Fibroblast of mammary gland (primary cell): ENCODE data around the gene SYNRG.

ENCODE experiments used
- DNase-seq: peaks from one replicate; pipeline ENCODE4 v3.0.0-alpha.2; 2010; ENCODE audit warnings: low read depth
- H3K4me3 ChIP-seq: 2 replicates; pipeline ENCODE4 v1.5.1; 2011; ENCODE audit warnings: low read depth, mild to moderate bottlenecking, low read length, moderate library complexity; ENCODE audit not compliant: control insufficient read depth
- TF ChIP-seq, protein P1 (sequence below): conservative IDR thresholded peaks from 2 replicates; pipeline ENCODE4 v1.5.1; 2011; ENCODE audit warnings: low read depth, low read length, inconsistent platforms; ENCODE audit not compliant: control insufficient read depth, insufficient read depth

The SYNRG gene

DNA sequence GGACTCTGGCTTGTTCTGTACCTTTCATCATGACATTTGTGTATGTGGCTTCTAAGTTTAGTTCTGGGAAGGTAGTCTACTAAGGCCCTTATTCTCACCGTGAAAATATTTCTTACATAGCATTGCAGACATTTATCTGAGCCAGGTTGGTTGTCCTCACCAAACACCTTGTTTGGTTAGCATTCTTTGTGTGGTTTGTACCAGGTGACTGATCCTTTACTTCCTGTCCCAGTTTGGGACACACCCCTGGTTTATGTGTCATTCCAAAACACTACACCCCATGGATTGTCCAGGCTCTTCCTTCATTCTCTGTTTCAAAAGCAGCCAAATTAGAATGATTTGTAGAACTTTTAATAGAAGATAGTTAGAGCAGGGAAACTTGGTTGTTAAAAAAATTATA lies 142.7 kb downstream of the SYNRG start:
- TF ChIP-seq, protein P1, sequence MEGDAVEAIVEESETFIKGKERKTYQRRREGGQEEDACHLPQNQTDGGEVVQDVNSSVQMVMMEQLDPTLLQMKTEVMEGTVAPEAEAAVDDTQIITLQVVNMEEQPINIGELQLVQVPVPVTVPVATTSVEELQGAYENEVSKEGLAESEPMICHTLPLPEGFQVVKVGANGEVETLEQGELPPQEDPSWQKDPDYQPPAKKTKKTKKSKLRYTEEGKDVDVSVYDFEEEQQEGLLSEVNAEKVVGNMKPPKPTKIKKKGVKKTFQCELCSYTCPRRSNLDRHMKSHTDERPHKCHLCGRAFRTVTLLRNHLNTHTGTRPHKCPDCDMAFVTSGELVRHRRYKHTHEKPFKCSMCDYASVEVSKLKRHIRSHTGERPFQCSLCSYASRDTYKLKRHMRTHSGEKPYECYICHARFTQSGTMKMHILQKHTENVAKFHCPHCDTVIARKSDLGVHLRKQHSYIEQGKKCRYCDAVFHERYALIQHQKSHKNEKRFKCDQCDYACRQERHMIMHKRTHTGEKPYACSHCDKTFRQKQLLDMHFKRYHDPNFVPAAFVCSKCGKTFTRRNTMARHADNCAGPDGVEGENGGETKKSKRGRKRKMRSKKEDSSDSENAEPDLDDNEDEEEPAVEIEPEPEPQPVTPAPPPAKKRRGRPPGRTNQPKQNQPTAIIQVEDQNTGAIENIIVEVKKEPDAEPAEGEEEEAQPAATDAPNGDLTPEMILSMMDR: no peak
- H3K4me3 ChIP-seq: no peak overlapping the region
- no peak for DNase-seq

DNA sequence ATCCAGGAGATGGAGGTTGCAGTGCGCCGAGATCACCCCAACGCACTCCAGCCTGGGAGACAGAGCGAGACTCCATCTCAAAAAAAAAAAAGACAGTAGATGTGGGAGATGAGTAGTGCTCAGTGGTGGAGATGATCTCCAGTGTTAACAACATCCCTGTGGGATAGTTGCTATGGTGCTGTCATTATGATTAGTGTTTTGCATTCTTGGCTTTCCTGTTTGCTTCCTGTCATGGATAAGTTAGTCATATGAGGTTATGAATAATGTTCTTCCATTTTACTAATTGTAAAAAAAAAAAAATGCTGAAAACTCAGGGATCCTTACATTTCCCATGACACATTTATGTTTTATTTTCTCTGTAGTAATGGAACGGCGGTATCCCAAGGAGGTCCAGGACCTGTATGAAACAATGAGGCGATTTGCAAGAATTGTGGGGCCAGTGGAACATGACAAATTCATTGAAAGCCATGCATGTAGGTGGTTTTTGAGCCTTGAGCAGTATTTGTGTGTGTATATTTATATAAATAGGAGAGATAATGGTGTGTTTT lies 144.1 kb downstream of the SYNRG start:
- DNase-seq: peak; percentile 79
- H3K4me3 ChIP-seq: no peak overlapping the region
- TF ChIP-seq, protein P1: no peak
